ENCODE results near the gene CCDC157.

Gene CCDC157

DNA sequence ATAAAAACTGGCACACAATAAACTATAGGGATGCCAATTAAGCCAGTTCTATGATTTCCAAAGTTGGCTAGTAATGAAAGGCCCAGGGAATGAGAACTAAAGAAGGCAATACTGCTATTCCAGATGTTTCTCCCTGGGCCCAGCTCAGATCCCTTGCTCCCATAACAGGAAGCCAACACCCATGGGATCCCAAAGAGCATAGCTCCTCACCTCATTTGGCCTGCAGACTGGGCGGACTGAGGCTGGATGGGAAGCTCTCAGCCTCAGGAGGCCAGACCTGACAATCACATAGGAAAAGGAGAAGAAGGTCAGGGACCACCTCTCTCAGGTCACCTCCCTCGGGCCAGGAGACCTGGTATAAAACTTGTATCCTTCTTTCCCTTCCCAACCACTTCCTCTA lies 35.3 kb upstream of the CCDC157 start:
- DNase-seq (ENCODE audit: low read depth, low spot score), result no peak
- peaks cover 15% of the 10 kb centered on the region for H3K36me3 ChIP-seq (ENCODE audit: insufficient read depth, insufficient read length, low read length)
- no peak for TF ChIP-seq ZNF274 (IDR thresholded peaks at IDR 0.05; ENCODE audit: low read depth, low read length)
- no peak for TF ChIP-seq YY1 (IDR thresholded peaks at IDR 0.05; ENCODE audit: insufficient read depth, insufficient read length)
- no peak for TF ChIP-seq SUZ12 (IDR thresholded peaks at IDR 0.05; ENCODE audit: extremely low read depth, insufficient read depth, insufficient read length)
- H3K4me3 ChIP-seq (ENCODE audit: insufficient read length, low read depth), result no peak overlapping the region
- H3K9me3 ChIP-seq (ENCODE audit: insufficient read depth, low read length), result no peaks in the 10 kb centered on the region
- no peaks in the 10 kb centered on the region for H3K27me3 ChIP-seq (ENCODE audit: insufficient read depth, insufficient read length)
- no peak overlapping the region for H3K9ac ChIP-seq (ENCODE audit: insufficient read length, low read depth)
- H3K4me1 ChIP-seq (ENCODE audit: insufficient read depth, insufficient read length), result peaks cover 9% of the 10 kb centered on the region

DNA sequence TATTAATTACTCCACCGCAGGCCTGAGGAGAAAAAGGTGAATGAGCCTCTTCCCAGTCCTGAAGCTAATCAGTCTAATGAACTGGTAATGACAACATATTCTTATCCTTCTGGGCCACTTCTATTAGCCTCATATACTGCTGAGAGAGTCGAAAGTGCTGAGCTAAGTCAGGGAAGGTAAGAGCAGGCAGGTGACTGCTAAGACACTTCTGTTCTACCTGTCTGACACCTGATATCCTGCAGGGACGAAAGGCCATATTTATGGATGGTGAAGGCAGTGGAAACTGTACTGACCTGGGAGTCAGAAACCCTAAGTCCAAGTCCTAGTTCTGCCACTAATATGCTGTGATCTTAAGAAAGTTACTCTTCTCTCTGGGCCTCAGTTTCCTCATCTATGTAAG lies 33.6 kb upstream of the CCDC157 start:
- Histone ChIP-seq H3K9me3 (ENCODE audit: insufficient read depth, low read length) (no peaks in the 10 kb centered on the region), H3K4me3 (ENCODE audit: insufficient read length, low read depth) (no peak overlapping the region), H3K4me1 (ENCODE audit: insufficient read depth, insufficient read length) (peaks cover 6% of the 10 kb centered on the region), H3K36me3 (ENCODE audit: insufficient read depth, insufficient read length, low read length) (peaks cover 15% of the 10 kb centered on the region), H3K9ac (ENCODE audit: insufficient read length, low read depth) (no peak overlapping the region), H3K27me3 (ENCODE audit: insufficient read depth, insufficient read length) (no peaks in the 10 kb centered on the region)
- TF ChIP-seq SUZ12 (IDR thresholded peaks at IDR 0.05; ENCODE audit: extremely low read depth, insufficient read depth, insufficient read length) (no peak), ZNF274 (IDR thresholded peaks at IDR 0.05; ENCODE audit: low read depth, low read length) (no peak), YY1 (IDR thresholded peaks at IDR 0.05; ENCODE audit: insufficient read depth, insufficient read length) (no peak)
- no peak for DNase-seq (ENCODE audit: low read depth, low spot score)

DNA sequence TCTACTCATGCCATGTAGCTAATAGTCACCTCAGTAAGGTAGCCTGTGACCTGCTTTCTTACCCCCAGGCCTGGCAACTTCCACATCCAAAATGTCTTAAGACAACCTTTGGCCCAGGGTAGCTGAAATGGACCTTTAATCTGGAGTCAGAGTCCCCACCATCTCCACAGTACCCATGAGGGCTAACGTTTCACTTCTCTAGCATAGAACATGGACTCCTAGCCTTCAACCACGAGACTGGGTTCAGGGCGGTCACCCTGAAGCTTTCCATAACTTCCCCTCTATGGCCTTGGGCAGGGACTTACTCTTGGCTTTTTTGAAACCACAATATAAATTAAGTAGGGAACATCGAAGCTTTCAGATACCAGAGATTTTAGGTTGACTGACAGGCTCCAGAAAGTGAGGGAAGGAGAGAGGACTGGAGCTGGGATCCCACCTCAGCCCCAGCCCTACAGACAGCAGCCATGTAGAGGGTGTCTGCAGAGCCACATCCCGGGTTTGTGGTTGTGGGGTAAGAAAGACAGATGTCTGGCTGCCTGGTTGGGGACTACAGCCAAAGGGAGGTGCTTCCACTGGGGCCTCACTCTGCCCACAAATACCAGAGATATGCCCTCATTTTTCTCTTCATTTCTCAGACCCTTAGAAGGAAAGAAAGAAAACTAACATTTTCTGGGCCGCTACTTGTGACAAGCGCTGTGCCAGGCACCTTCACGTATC lies 32.6 kb upstream of the CCDC157 start:
- DNase-seq (ENCODE audit: low read depth, low spot score), result no peak

DNA sequence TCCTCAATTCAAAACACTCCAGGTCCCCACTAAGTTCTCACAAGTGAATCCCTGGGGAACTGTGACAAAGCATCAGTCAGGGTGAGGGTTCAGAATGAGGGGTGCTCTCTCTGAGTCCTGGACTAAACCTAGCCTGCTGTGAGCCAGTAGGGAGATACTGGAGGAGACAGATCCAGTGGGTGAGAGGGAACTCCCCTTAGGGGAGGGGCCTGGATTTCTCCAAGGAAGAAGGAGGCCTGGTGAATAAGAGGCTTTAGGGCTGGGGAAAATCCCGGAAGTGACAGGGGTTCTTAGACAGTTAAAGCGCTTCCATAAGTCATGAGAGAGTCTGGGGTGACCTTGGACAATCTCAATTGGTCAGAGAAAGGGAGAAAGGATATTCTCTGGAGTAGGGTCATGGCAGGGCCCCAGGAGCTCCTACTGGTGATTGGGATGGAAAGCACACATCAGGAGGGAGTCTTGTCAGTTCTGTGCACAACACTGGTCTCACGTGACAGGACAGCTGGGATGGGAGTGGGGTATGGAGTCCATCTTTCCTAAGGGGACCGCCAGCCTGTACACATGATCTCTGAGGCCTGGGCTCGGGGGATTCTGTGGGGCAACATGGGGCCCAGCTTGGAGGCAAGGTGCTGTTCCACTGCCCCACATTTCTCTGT lies 31.6 kb upstream of the CCDC157 start:
- Histone ChIP-seq H3K27me3 (ENCODE audit: insufficient read depth, insufficient read length) (no peaks in the 10 kb centered on the region), H3K4me1 (ENCODE audit: insufficient read depth, insufficient read length) (peaks cover 9% of the 10 kb centered on the region), H3K4me3 (ENCODE audit: insufficient read length, low read depth) (no peak overlapping the region), H3K9ac (ENCODE audit: insufficient read length, low read depth) (no peak overlapping the region), H3K9me3 (ENCODE audit: insufficient read depth, low read length) (no peaks in the 10 kb centered on the region), H3K36me3 (ENCODE audit: insufficient read depth, insufficient read length, low read length) (peaks cover 22% of the 10 kb centered on the region)
- no peak for DNase-seq (ENCODE audit: low read depth, low spot score)
- TF ChIP-seq SUZ12 (IDR thresholded peaks at IDR 0.05; ENCODE audit: extremely low read depth, insufficient read depth, insufficient read length), result no peak
- TF ChIP-seq ZNF274 (IDR thresholded peaks at IDR 0.05; ENCODE audit: low read depth, low read length), result no peak
- TF ChIP-seq YY1 (IDR thresholded peaks at IDR 0.05; ENCODE audit: insufficient read depth, insufficient read length), result no peak

More for the DNA sequence above, 32.6 kb upstream of the CCDC157 start:
- Histone ChIP-seq H3K27me3 (ENCODE audit: insufficient read depth, insufficient read length) (no peaks in the 10 kb centered on the region), H3K9me3 (ENCODE audit: insufficient read depth, low read length) (no peaks in the 10 kb centered on the region), H3K4me1 (ENCODE audit: insufficient read depth, insufficient read length) (peaks cover 9% of the 10 kb centered on the region), H3K9ac (ENCODE audit: insufficient read length, low read depth) (no peak overlapping the region), H3K36me3 (ENCODE audit: insufficient read depth, insufficient read length, low read length) (peaks cover 18% of the 10 kb centered on the region), H3K4me3 (ENCODE audit: insufficient read length, low read depth) (no peak overlapping the region)
- TF ChIP-seq SUZ12 (IDR thresholded peaks at IDR 0.05; ENCODE audit: extremely low read depth, insufficient read depth, insufficient read length) (no peak), YY1 (IDR thresholded peaks at IDR 0.05; ENCODE audit: insufficient read depth, insufficient read length) (no peak), ZNF274 (IDR thresholded peaks at IDR 0.05; ENCODE audit: low read depth, low read length) (no peak)

DNA sequence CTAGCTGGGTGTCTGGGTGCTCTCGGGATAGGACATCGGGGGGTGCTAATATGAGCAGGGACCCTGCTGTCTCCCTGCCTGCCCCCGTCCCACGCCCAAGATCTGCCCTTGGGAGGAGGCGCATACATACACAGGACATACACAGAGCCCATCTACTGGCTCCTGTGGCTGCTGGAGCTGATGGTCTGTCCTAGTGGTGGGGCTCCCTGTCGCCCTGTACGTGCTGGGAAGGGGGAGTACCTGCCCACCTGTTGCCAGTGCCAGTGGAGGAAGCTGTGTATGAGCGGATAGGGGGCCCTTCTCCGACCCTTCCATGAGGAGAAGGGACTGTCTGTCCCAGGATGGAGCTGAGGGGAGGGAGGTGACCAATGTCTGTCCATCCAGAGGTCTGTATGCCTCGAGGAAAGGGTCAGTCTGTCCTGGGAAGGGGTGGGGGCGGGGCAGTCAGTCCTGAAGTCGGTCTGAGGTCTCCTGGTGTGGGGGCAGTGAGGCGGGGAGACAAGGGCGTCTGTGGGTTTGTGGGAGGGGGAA lies 31.0 kb upstream of the CCDC157 start:
- Histone ChIP-seq H3K4me3 (ENCODE audit: insufficient read length, low read depth) (peak overlapping the region; percentile 72), H3K4me1 (ENCODE audit: insufficient read depth, insufficient read length) (peaks cover 9% of the 10 kb centered on the region), H3K36me3 (ENCODE audit: insufficient read depth, insufficient read length, low read length) (peaks cover 24% of the 10 kb centered on the region), H3K9ac (ENCODE audit: insufficient read length, low read depth) (peak overlapping the region; percentile 83), H3K27me3 (ENCODE audit: insufficient read depth, insufficient read length) (no peaks in the 10 kb centered on the region), H3K9me3 (ENCODE audit: insufficient read depth, low read length) (no peaks in the 10 kb centered on the region)
- DNase-seq (ENCODE audit: low read depth, low spot score), result no peak
- TF ChIP-seq YY1 (IDR thresholded peaks at IDR 0.05; ENCODE audit: insufficient read depth, insufficient read length) (no peak), ZNF274 (IDR thresholded peaks at IDR 0.05; ENCODE audit: low read depth, low read length) (no peak)

DNA sequence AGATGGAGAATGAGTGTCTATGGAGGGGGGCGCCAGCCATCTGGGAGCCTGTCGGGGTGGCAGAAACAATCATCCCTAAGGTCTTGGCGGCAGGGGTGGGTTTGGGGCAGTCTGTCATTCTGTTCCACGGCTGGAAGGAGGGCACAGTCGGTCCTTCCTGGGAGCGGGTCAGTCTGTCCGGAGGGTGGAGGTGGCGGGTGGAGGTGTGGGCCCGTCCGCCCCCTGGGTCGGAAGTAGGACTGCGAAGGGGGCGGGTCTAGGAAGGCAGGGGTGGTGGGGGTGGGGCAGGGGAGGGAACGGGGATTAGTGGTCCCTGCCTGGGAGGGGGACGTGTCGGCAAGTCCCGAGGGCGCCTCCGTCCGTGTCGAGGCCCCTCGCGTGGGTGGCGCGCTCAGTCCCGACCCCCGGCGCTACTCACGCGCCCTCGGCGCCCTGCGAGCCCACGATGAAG lies 30.5 kb upstream of the CCDC157 start:
- Histone ChIP-seq H3K36me3 (ENCODE audit: insufficient read depth, insufficient read length, low read length) (peaks cover 22% of the 10 kb centered on the region), H3K4me1 (ENCODE audit: insufficient read depth, insufficient read length) (peaks cover 9% of the 10 kb centered on the region), H3K9ac (ENCODE audit: insufficient read length, low read depth) (peak overlapping the region; percentile 83), H3K27me3 (ENCODE audit: insufficient read depth, insufficient read length) (no peaks in the 10 kb centered on the region), H3K9me3 (ENCODE audit: insufficient read depth, low read length) (no peaks in the 10 kb centered on the region), H3K4me3 (ENCODE audit: insufficient read length, low read depth) (peak overlapping the region; percentile 72)
- DNase-seq (ENCODE audit: low read depth, low spot score), result no peak
- TF ChIP-seq ZNF274 (IDR thresholded peaks at IDR 0.05; ENCODE audit: low read depth, low read length) (no peak), YY1 (IDR thresholded peaks at IDR 0.05; ENCODE audit: insufficient read depth, insufficient read length) (no peak), SUZ12 (IDR thresholded peaks at IDR 0.05; ENCODE audit: extremely low read depth, insufficient read depth, insufficient read length) (no peak)

DNA sequence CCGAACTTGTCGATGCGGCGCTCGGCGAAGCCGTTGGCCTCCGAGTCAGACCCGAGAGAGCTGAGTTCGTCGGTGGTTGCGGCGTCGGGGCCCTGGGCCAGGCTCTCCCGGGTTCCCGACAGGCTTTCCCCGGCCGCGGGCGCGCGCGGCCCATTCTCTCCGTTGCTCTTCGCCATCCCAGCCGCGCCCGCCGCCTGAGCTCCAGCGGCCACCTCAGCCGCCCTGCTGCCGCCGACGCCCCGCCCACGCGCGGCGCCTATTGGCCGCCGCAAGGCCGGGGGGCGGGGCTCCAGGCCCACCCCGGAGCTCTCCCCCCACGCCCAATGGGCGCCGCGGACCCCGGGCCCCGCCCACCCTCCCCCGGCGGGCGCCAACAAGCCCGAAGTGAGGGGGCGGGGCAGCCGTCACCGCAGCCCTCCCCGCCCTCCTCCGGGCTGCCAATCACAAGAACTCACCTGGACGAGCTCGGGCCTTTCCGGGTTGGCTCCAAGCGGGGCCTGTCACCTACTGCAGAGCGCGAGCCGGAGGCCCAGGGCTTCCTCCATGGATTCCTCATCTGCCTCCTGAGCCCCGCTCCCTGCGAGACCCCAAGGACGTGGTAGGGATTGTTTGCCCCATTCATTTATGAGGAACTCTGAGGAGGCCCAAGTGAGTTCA lies 30.0 kb upstream of the CCDC157 start, which contains the start of gene TBC1D10A:
Gene TBC1D10A (minus strand): TSS at position 236 of the 657 bp plus-strand sequence. CDS start 60 bp downstream, at position 176.
- Histone ChIP-seq H3K36me3 (ENCODE audit: insufficient read depth, insufficient read length, low read length) (peaks cover 24% of the 10 kb centered on the region), H3K4me3 (ENCODE audit: insufficient read length, low read depth) (peak within 1 kb of the TSS; percentile 72), H3K9ac (ENCODE audit: insufficient read length, low read depth) (peak within 1 kb of the TSS; percentile 83), H3K27me3 (ENCODE audit: insufficient read depth, insufficient read length) (no peaks in the 10 kb centered on the region), H3K9me3 (ENCODE audit: insufficient read depth, low read length) (no peaks in the 10 kb centered on the region), H3K4me1 (ENCODE audit: insufficient read depth, insufficient read length) (peaks cover 9% of the 10 kb centered on the region)
- DNase-seq (ENCODE audit: low read depth, low spot score), result peak; percentile 86
- TF ChIP-seq SUZ12 (IDR thresholded peaks at IDR 0.05; ENCODE audit: extremely low read depth, insufficient read depth, insufficient read length) (no peak), YY1 (IDR thresholded peaks at IDR 0.05; ENCODE audit: insufficient read depth, insufficient read length) (no peak), ZNF274 (IDR thresholded peaks at IDR 0.05; ENCODE audit: low read depth, low read length) (no peak)
